AML-193 (cell line): ENCODE data around the gene TEKT5.
"Not testable (repeated sequence)": the region's sequence is repeated elsewhere in the genome, so short reads cannot be mapped to it uniquely, and the experiment has no call there.

Experiments
- DNase-seq, 2 experiments: peaks; one replicate each; lab custom pipeline; 2025; lab: John Stamatoyannopoulos, UW

TEKT5 gene

DNA sequence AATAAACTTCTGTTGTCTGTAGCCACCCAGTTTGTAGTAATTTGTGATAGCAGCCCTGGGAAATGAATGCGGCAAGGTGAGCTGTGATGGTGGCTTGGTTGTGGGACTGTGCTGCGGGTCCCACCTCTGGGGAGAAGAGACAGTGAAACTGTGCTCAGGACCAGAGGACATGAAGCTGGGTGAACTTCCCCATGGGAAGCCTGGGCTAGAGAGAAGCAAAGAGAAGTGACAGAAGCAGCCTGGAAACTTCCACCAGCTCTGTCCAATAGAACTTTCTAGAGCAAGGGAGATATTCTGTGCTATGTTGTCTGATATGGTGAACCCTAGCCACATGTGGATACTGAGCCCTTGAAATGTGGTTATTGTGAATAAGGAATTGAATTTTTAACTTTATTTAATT lies 62.8 kb downstream of the TEKT5 start:
- DNase-seq, result no peak

GRCh38 chr16:10629592-10629963 lies 65.2 kb downstream of the TEKT5 start:
- DNase-seq, result no peak

- no peak for DNase-seq
Observed at GRCh38 chr16:10625595-10626357, 69.0 kb downstream of the TEKT5 start.

GRCh38 chr16:10624527-10624926 lies 70.2 kb downstream of the TEKT5 start:
- DNase-seq, result no peak

DNA sequence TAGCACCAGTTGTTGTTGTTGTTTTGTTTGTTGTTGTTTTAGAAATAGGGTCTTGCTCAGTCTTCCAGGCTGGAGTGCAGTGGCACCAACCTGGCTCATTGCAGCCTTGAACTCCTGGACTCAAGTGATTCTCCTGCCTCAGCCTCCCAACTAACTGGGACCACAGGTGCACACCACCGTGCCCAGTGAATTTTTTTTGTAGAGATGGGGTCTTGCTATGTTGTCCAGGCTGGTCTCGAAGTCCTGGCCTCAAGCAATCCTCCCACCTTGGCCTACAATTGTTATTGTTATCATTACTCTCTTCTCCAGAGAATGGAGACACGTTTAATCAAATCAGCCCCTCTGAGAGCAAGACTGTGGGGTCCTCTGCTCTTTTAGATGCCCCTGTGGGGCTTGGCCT lies 71.7 kb downstream of the TEKT5 start:
- no peak for DNase-seq

DNA sequence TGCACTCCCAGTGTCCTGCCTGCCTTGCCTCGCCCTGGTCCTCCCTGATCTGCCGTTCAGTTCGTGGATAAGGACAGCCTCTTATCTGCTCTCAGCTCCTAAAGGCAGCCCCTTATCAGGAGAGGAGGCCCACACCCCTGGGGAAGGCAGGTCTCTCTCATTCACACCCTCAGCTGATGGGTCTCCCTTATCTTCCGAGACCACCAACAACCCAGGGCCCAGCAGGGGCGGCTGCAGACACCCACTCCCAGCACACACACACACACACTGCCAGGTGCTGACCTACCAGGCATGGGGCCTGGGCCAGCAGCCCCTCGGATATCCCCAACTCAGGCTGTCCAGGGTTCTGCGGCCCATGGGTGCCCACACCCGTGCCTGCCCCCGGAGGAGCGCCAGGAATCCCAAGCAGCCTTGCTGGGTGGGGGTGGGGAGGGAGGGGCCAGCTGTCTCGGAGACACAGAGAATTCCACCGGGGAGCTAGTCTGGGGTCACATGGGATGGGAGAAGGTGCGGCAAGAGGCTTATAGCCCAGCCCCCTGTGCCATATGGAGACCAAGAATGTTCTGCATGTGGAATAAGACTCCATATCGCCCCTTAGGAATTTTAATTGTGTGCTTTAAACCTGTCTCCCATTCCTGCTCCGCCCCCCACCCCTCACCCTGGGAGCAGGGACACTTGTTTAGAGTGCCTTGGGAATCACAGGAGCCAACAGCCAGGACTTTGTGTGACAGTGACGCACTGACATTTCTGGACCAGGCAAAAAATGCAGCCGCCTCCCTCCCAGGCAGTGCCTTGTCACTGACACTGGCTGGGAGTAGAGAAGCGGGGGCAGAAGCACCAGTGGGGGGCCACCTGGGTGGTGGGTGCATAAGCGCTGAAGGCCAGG lies 72.5 kb downstream of the TEKT5 start:
- DNase-seq, result no peak

GRCh38 chr16:10621216-10621949 lies 73.3 kb downstream of the TEKT5 start:
- DNase-seq, result not testable (repeated sequence)

DNA sequence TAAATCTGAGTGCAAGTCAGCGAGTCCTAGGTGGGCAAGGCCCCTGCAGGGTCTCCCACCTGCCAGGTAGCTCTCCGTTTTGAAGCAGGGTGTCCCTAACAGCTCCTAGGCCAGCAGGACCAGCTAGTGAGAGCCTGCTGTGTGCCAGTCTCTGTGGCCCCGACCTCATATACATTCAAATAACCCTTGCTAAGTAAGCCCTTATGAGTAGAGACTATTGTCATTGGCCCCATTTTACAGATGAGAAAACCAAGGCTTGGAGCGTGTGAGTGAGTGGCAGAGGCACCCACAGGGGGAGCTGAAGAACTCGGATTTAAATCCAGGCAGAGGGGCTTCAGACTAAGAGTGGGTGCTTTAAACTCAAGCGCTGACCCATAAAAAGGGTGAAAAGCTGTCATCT lies 74.6 kb downstream of the TEKT5 start:
- DNase-seq, result no peak

GRCh38 chr16:10619271-10619849 lies 75.4 kb downstream of the TEKT5 start:
- no peak for DNase-seq

DNA sequence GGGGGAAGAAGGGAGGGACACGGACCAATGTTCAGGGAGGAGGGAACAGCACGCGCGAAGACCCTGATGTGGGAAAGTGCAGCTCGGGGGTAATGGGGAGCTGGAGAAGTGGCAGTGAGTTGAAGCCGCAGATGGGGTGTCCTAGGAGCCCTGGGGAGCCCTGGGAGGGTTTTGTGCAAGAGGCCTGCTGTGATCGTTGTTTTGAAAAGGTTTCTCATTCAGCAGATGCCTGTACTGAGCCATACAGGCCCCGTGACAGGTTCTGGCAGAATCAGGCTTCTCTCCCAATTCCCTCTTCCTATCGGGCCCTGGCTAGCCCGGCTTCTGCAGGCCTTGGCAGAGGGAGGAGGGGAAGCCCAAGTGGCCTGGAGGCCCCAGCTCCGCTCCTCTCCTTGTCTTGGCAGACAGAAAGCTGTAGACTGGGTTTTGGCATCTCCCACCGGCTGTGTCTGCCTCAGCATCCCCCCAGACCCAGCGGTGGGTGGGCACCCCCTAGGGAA lies 76.0 kb downstream of the TEKT5 start:
- no peak for DNase-seq

- no peak for DNase-seq
Observed at GRCh38 chr16:10617662-10618420, 76.9 kb downstream of the TEKT5 start.

DNA sequence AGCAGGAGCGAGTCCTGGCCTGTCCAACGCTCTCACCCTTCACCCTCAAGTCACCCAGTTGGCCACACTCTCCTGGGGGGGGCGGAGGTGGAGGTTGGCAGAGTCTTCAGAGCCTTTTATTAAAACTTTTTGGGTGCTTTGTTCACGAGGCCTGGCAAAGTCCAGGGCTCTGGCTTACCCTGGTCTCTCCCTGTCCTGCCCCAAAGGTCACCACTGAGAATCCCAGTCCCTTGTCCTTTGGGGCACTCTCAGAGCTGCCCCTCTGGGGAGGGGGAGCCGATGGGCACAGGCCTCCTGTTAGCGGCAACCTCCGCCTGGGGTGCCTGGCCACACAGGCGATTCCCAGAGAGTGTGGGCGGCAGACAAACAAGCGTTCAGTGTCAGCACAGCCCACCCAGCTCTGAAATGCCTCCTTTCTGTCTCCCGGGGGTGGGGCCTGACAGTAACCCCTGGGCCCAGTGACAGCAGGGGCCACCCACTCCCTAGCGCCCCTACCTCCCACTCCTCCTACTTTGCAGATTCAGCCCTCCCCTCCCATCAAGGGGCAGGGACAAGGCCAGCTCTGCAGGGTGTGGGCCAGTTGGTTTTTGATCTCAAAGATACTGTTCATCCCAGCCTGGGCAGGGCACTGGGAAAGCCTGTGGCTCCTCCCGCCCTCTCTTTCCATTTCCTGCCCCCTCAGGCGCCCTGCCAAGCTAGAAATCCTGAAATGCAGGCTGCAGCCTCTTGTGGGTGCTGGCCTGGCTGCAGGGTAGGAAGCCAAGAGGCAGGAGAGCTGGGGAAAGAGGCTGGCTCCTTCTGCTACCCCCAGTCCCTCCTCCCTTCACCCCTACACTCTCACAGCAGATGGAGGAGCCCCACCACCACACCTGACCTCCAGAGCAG lies 77.7 kb downstream of the TEKT5 start:
- DNase-seq, result no peak

GRCh38 chr16:10616419-10616755 lies 78.3 kb downstream of the TEKT5 start:
- DNase-seq, result no peak

GRCh38 chr16:10614685-10615084 lies 80.0 kb downstream of the TEKT5 start:
- DNase-seq, result no peak

DNA sequence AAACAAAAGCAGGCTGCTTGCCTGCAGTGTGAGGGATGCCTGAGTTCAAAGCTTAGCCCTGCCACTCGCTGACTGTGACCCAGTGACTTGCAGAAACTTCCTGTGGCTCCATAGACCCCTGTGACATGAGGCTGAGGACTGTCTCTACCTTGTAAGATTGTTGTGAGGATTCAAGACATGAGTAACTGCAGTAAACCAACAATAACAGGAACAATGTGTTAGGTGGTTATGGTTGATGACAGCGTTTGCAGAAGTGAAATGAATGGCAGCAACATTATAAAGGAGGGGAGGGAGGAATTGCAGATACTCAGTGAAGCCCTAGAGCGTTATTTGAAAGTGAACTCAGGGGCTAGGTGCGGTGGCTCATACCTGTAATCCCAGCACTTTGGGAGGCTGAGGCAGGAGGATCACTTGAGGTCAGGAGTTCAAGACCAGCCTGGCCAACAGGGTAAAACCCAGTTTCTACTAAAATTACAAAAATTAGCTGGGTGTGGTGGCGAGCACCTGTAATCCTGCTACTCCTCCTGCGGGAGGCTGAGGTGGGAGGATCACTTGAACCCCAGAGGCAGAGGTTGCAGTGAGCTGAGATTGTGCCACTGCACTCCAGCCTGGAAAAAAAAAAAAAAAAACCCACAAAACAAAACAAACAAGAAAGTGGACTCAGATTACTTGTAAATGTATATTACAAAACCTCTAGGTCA lies 80.8 kb downstream of the TEKT5 start:
- no peak for DNase-seq

GRCh38 chr16:10612649-10613179 lies 82.0 kb downstream of the TEKT5 start:
- DNase-seq, result no peak

GRCh38 chr16:10611825-10612342 lies 82.8 kb downstream of the TEKT5 start:
- no peak for DNase-seq

GRCh38 chr16:10610499-10611184 lies 84.1 kb downstream of the TEKT5 start:
- no peak for DNase-seq

DNA sequence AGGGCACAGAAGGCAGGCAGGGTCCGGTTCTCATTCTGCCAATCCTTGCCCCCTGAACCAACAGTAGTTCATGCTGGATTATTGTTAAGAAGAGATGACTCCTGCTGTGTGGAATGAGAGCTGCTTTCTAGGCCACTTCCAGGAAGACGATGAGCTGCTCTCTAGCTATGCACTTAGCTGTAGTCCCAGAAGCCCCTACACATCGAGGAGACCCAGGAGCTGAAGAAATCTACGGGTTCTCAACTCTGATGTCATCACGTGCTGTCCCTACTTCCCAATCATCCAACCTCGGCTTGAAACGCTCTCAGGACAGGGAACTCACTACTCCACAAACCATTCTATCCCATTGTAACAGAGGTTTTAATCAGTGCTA lies 85.3 kb downstream of the TEKT5 start:
- no peak for DNase-seq
